ENCODE measurements around the gene BRCA2.

GRCh38 chr13:32305646-32306045 lies 9.7 kb upstream of the BRCA2 start:
- TF ChIP-seq, protein P1, sequence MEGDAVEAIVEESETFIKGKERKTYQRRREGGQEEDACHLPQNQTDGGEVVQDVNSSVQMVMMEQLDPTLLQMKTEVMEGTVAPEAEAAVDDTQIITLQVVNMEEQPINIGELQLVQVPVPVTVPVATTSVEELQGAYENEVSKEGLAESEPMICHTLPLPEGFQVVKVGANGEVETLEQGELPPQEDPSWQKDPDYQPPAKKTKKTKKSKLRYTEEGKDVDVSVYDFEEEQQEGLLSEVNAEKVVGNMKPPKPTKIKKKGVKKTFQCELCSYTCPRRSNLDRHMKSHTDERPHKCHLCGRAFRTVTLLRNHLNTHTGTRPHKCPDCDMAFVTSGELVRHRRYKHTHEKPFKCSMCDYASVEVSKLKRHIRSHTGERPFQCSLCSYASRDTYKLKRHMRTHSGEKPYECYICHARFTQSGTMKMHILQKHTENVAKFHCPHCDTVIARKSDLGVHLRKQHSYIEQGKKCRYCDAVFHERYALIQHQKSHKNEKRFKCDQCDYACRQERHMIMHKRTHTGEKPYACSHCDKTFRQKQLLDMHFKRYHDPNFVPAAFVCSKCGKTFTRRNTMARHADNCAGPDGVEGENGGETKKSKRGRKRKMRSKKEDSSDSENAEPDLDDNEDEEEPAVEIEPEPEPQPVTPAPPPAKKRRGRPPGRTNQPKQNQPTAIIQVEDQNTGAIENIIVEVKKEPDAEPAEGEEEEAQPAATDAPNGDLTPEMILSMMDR (conservative IDR thresholded peaks at IDR 0.05; ENCODE audit: low read length) = no peak
- no peak for TF ChIP-seq EZH2phosphoT487 (IDR thresholded peaks at IDR 0.05; ENCODE audit: borderline replicate concordance)
